Uterus (tissue), 4 donors: ENCODE measurements around the gene LRRC17. TPM values are rescaled to one million over a fixed set of nuclear protein-coding genes. Genes with fewer than 3 reads are reported as not detected.

ENCODE experiments used
- DNase-seq, 2 donors: peaks; one replicate each; pipeline ENCODE4 v3.0.0-alpha.2; 2019 to 2020
- H3K27ac ChIP-seq, 2 donors: fragments of 200-600 bp; sonication (generic); 1 replicate in 1 of 2; 2 replicates in 1 of 2; pipeline ENCODE4 v1.5.1; 2016 to 2018
- H3K27me3 ChIP-seq, 2 donors: fragments of 200-600 bp; sonication (generic); one replicate each; pipeline ENCODE4 v1.5.1; 2018 to 2019; ENCODE audit warnings: control low read depth in 1 of 2
- H3K36me3 ChIP-seq, 2 donors: fragments of 200-600 bp; sonication (generic); one replicate each; pipeline ENCODE4 v1.5.1; 2019; ENCODE audit warnings: control low read depth in 1 of 2
- H3K4me1 ChIP-seq, 2 donors: fragments of 200-600 bp; sonication (generic); one replicate each; pipeline ENCODE4 v1.5.1; 2018 to 2019; ENCODE audit warnings: control low read depth in 1 of 2
- H3K4me3 ChIP-seq, 2 donors: fragments of 200-600 bp; sonication (generic); 1 replicate in 1 of 2; 2 replicates in 1 of 2; pipeline ENCODE4 v1.5.1; 2018 to 2019; ENCODE audit warnings: mild to moderate bottlenecking in 1 of 2
- H3K9me3 ChIP-seq, 2 donors: fragments of 200-600 bp; sonication (generic); one replicate each; pipeline ENCODE4 v1.5.1; 2019; ENCODE audit warnings: control low read depth in 1 of 2
- POLR2A ChIP-seq, 2 donors: fragments of 450-650 bp; IDR thresholded peaks; one replicate each; pipeline ENCODE4 v1.6.1; 2016; ENCODE audit warnings: antibody characterized with exemption in 2 of 2, mild to moderate bottlenecking in 1 of 2, moderate library complexity in 1 of 2
- intact Hi-C: fragments of 100-400 bp; cut with DNase I; formaldehyde crosslinking; loops from one replicate; pipeline ENCODE4 v1.15.1; 2023; ENCODE audit warnings: low total_unique reads
- total RNA-seq, 4 donors: library from RNA; depleted of rRNA in 3 of 4; stranded (reverse); fragments of >200 nt in 3 of 4; gene quantifications; one replicate each; pipeline versions ENCODE4 v1.1.0 to v1.2.4, GENCODE V29; 2014 to 2023
- TF ChIP-seq, protein P1 (sequence below), 4 experiments: fragments of 200-600 bp in 2 of 4; fragments of 450-650 bp in 2 of 4; sonication (generic) in 2 of 4; IDR thresholded peaks; one replicate each; pipeline ENCODE4 v1.5.1; 2016 to 2019; ENCODE audit warnings: antibody characterized with exemption in 4 of 4, mild to moderate bottlenecking in 2 of 4, moderate library complexity in 1 of 4
- donor health status: DM: yes; HTN: yes; CAD: no.

Gene LRRC17
- total RNA-seq, 4 donors from 2014 or later, result 0.29 to 180 (median 4.9) TPM

- Histone ChIP-seq H3K4me1 (peaks cover 0 to 5% of the 10 kb centered on the region in 2 donors), H3K36me3 (no peaks in the 10 kb centered on the region), H3K27me3 (no peaks in the 10 kb centered on the region), H3K9me3 (no peaks in the 10 kb centered on the region), H3K4me3 (peak overlapping the region in 1 of 2 donors; percentile 28), H3K27ac (peak overlapping the region; percentile 73 to 74)
- peak; percentile 82 for DNase-seq
- TF ChIP-seq, protein P1, sequence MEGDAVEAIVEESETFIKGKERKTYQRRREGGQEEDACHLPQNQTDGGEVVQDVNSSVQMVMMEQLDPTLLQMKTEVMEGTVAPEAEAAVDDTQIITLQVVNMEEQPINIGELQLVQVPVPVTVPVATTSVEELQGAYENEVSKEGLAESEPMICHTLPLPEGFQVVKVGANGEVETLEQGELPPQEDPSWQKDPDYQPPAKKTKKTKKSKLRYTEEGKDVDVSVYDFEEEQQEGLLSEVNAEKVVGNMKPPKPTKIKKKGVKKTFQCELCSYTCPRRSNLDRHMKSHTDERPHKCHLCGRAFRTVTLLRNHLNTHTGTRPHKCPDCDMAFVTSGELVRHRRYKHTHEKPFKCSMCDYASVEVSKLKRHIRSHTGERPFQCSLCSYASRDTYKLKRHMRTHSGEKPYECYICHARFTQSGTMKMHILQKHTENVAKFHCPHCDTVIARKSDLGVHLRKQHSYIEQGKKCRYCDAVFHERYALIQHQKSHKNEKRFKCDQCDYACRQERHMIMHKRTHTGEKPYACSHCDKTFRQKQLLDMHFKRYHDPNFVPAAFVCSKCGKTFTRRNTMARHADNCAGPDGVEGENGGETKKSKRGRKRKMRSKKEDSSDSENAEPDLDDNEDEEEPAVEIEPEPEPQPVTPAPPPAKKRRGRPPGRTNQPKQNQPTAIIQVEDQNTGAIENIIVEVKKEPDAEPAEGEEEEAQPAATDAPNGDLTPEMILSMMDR (IDR thresholded peaks at IDR 0.05), result no peak
- TF ChIP-seq POLR2A (IDR thresholded peaks at IDR 0.05), result no peak
- intact Hi-C loops, result no loop called here
These were observed 21.0 kb downstream of the LRRC17 start for GRCh38 chr7:102933763-102934162.

DNA sequence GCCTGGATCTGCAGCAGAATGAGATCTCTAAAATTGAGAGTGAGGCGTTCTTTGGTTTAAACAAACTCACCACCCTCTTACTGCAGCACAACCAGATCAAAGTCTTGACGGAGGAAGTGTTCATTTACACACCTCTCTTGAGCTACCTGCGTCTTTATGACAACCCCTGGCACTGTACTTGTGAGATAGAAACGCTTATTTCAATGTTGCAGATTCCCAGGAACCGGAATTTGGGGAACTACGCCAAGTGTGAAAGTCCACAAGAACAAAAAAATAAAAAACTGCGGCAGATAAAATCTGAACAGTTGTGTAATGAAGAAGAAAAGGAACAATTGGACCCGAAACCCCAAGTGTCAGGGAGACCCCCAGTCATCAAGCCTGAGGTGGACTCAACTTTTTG, 21.4 kb downstream of the LRRC17 start:
- TF ChIP-seq, protein P1 (IDR thresholded peaks at IDR 0.05), result no peak
- no peak for TF ChIP-seq POLR2A (IDR thresholded peaks at IDR 0.05)
- H3K36me3 ChIP-seq, result no peaks in the 10 kb centered on the region
- peak overlapping the region in 1 of 2 donors; percentile 28 for H3K4me3 ChIP-seq
- DNase-seq, result no peak
- intact Hi-C loops, result no loop called here
- H3K4me1 ChIP-seq, result peaks cover 0 to 5% of the 10 kb centered on the region in 2 donors
- H3K9me3 ChIP-seq, result no peaks in the 10 kb centered on the region
- H3K27ac ChIP-seq, result peak overlapping the region; percentile 73 to 74
- no peaks in the 10 kb centered on the region for H3K27me3 ChIP-seq

- DNase-seq, result no peak
- intact Hi-C loops, result no loop called here
- no peak for TF ChIP-seq POLR2A (IDR thresholded peaks at IDR 0.05)
- TF ChIP-seq, protein P1 (IDR thresholded peaks at IDR 0.05), result no peak
- Histone ChIP-seq H3K36me3 (no peaks in the 10 kb centered on the region), H3K4me3 (peak overlapping the region in 1 of 2 donors; percentile 28), H3K4me1 (peaks cover 0 to 5% of the 10 kb centered on the region in 2 donors), H3K9me3 (no peaks in the 10 kb centered on the region), H3K27ac (peak overlapping the region; percentile 73 to 74), H3K27me3 (no peaks in the 10 kb centered on the region)
These were observed 21.9 kb downstream of the LRRC17 start for GRCh38 chr7:102934701-102935100.

- peak overlapping the region in 1 of 2 donors; percentile 1 for H3K4me3 ChIP-seq
- peaks cover 0 to 5% of the 10 kb centered on the region in 2 donors for H3K4me1 ChIP-seq
- H3K27ac ChIP-seq, result peak overlapping the region; percentile 44 to 74
- DNase-seq, result no peak
- H3K36me3 ChIP-seq, result no peaks in the 10 kb centered on the region
- H3K9me3 ChIP-seq, result no peaks in the 10 kb centered on the region
- no peaks in the 10 kb centered on the region for H3K27me3 ChIP-seq
- intact Hi-C loops, result no loop called here
- no peak for TF ChIP-seq POLR2A (IDR thresholded peaks at IDR 0.05)
- TF ChIP-seq, protein P1 (IDR thresholded peaks at IDR 0.05), result no peak
These were observed 22.8 kb downstream of the LRRC17 start for GRCh38 chr7:102935450-102936115.

DNA sequence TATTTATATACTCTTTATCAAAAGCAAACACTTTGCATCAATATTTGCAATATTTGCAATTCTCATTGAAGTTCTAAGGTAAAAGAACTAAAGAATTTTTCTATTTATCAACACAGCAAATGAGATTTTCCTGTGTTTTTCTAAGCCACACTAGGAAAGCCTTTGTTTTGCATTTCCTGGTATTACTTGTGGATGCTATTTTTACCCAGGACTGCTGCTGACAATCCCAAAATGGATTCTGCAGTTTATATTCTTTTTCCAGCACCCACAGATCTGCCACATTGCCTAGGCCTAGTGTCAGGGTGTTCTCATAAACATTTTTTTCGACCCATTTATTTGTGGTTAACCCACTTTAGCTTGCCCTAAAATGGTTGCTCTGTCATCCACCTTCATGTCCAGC, 25.9 kb downstream of the LRRC17 start:
- Histone ChIP-seq H3K27ac (peak overlapping the region in 1 of 2 donors; percentile 25), H3K4me1 (peaks cover 0 to 5% of the 10 kb centered on the region in 2 donors), H3K9me3 (no peaks in the 10 kb centered on the region), H3K4me3 (no peak overlapping the region), H3K27me3 (no peaks in the 10 kb centered on the region), H3K36me3 (no peaks in the 10 kb centered on the region)
- TF ChIP-seq POLR2A (IDR thresholded peaks at IDR 0.05), result no peak
- TF ChIP-seq, protein P1 (IDR thresholded peaks at IDR 0.05), result no peak
- no peak for DNase-seq
- intact Hi-C loops, result no loop called here
